Gastroesophageal sphincter (tissue), 3 donors: ENCODE measurements around the gene CCDC40.

Experiments used
- POLR2AphosphoS5 ChIP-seq: sonication (generic); formaldehyde crosslinking; IDR thresholded peaks from one replicate; pipeline ENCODE4 v1.6.1; 2017; ENCODE audit warnings: antibody characterized with exemption
- TF ChIP-seq, protein P1 (sequence below), 4 experiments: fragments of 200-600 bp in 2 of 4; fragments of 450-650 bp in 2 of 4; sonication (generic) in 1 of 4; IDR thresholded peaks; one replicate each; pipeline ENCODE4 v1.5.1; 2017 to 2019; ENCODE audit warnings: antibody characterized with exemption in 4 of 4, mild to moderate bottlenecking in 2 of 4, moderate library complexity in 2 of 4

DNA sequence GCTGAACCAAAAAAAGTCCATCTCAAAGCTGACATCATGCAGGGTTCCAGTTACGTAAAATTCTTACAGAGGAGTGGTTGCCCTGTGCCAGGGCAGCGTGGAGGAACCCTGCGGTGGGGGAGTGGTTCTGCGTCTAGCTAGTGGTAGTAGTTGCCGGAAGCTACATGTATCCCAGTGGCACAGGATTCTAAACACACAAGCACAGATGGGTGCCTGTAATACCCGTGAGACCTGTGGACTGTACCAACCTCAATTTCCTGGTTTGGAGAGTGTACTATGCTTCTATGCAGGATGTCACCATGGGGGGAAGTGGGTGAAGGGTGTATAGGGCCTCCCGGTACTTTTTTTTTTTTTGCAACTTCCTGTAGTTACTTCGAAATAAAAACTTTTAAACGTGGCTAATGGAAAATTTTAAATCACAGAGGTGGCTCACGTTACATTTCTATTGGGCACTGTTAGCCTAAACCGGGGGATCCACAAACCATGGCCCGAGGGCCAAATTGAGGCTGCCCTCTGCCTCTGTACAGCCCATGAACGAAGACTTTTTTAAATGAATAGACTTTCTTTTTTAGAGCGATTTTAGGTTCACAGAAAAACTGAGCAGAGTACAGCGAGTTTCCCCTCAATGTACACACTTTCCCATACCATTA lies 39.3 kb upstream of the CCDC40 start:
- TF ChIP-seq POLR2AphosphoS5 = no peak
- TF ChIP-seq, protein P1, sequence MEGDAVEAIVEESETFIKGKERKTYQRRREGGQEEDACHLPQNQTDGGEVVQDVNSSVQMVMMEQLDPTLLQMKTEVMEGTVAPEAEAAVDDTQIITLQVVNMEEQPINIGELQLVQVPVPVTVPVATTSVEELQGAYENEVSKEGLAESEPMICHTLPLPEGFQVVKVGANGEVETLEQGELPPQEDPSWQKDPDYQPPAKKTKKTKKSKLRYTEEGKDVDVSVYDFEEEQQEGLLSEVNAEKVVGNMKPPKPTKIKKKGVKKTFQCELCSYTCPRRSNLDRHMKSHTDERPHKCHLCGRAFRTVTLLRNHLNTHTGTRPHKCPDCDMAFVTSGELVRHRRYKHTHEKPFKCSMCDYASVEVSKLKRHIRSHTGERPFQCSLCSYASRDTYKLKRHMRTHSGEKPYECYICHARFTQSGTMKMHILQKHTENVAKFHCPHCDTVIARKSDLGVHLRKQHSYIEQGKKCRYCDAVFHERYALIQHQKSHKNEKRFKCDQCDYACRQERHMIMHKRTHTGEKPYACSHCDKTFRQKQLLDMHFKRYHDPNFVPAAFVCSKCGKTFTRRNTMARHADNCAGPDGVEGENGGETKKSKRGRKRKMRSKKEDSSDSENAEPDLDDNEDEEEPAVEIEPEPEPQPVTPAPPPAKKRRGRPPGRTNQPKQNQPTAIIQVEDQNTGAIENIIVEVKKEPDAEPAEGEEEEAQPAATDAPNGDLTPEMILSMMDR (IDR thresholded peaks at IDR 0.05) = no peak
